Neural cell (in vitro differentiated cells): Measurements from ENCODE around the gene TUBB2A. TPM values are rescaled to one million over a fixed set of nuclear protein-coding genes. Genes with fewer than 3 reads are reported as not detected.

Experiments
- H2AFZ ChIP-seq: fragments of 200-600, 300-800 bp; sonication (generic), shearing (Covaris generic); 2 replicates; pipeline ENCODE4 v1.6.0; 2014; ENCODE audit warnings: low read depth, mild to moderate bottlenecking, antibody characterized with exemption, low read length, moderate library complexity
- H3F3A ChIP-seq: fragments of 200-600 bp; shearing (Covaris generic); 2 replicates; pipeline ENCODE4 v1.6.1; 2016; ENCODE audit warnings: mild to moderate bottlenecking, moderate library complexity, mixed read lengths, antibody characterized with exemption, low read length; ENCODE audit not compliant: insufficient read depth, poor library complexity, severe bottlenecking
- H3K27ac ChIP-seq: fragments of 200-600, 300-800 bp; sonication (generic), shearing (Covaris generic); 2 replicates; pipeline ENCODE4 v1.5.1; 2014; ENCODE audit warnings: mild to moderate bottlenecking, low read length, moderate library complexity
- H3K27me3 ChIP-seq: fragments of 300-800, 200-600 bp; sonication (generic), shearing (Covaris generic); 2 replicates; pipeline ENCODE4 v1.6.0; 2014; ENCODE audit warnings: mild to moderate bottlenecking, low read depth, low read length, moderate library complexity; ENCODE audit not compliant: insufficient read depth
- H3K36me3 ChIP-seq: fragments of 300-800, 200-600 bp; sonication (generic), shearing (Covaris generic); 2 replicates; pipeline ENCODE4 v1.5.1; 2014; ENCODE audit warnings: mild to moderate bottlenecking, antibody characterized with exemption, low read length, moderate library complexity; ENCODE audit not compliant: insufficient read depth
- H3K4me2 ChIP-seq: fragments of 300-800, 200-600 bp; sonication (generic), shearing (Covaris generic); 2 replicates; pipeline ENCODE4 v1.6.0; 2014; ENCODE audit warnings: mild to moderate bottlenecking, low read length
- H3K4me3 ChIP-seq: fragments of 300-800, 200-600 bp; sonication (generic), shearing (Covaris generic); 2 replicates; pipeline ENCODE4 v1.5.1; 2014; ENCODE audit warnings: mild to moderate bottlenecking, low read length, moderate library complexity
- H3K79me2 ChIP-seq: fragments of 200-600 bp; shearing (Covaris generic); replicated peaks from 2 replicates; pipeline ENCODE4 v1.6.0; 2014; ENCODE audit warnings: mild to moderate bottlenecking, low read length, moderate library complexity; ENCODE audit not compliant: insufficient read depth
- H3K9ac ChIP-seq: fragments of 300-800, 200-600 bp; sonication (generic), shearing (Covaris generic); 2 replicates; pipeline ENCODE4 v1.6.1; 2016; ENCODE audit warnings: mild to moderate bottlenecking, low read length, mixed read lengths
- H3K9me2 ChIP-seq: fragments of 200-600 bp; shearing (Covaris generic); 2 replicates; pipeline ENCODE4 v1.6.1; 2016; ENCODE audit warnings: mild to moderate bottlenecking, low read length, mixed read lengths; ENCODE audit not compliant: insufficient read depth
- H3K9me3 ChIP-seq: fragments of 200-600, 300-800 bp; sonication (generic), shearing (Covaris generic); 2 replicates; pipeline ENCODE4 v1.6.1; 2016; ENCODE audit warnings: mild to moderate bottlenecking, mixed run types, low read length, moderate library complexity, mixed read lengths
- H4K20me1 ChIP-seq: fragments of 200-600 bp; shearing (Covaris generic); 2 replicates; pipeline ENCODE4 v1.6.1; 2016; ENCODE audit warnings: mild to moderate bottlenecking, mixed run types; ENCODE audit not compliant: insufficient read depth
- CTCF ChIP-seq: fragments of 450-650 bp; IDR thresholded peaks from 2 replicates; pipeline ENCODE4 v1.5.1; 2014; ENCODE audit warnings: antibody characterized with exemption, mild to moderate bottlenecking, moderate library complexity; ENCODE audit not compliant: poor library complexity, severe bottlenecking
- EP300 ChIP-seq: fragments of 450-650 bp; conservative IDR thresholded peaks from 2 replicates; pipeline ENCODE4 v1.6.1; 2014; ENCODE audit warnings: antibody characterized with exemption, mild to moderate bottlenecking, moderate library complexity; ENCODE audit not compliant: poor library complexity, severe bottlenecking
- EZH2 ChIP-seq: fragments of 200-600, 300-800 bp; shearing (Covaris generic), sonication (generic); IDR thresholded peaks from 2 replicates; pipeline ENCODE4 v1.6.1; 2014; ENCODE audit warnings: antibody characterized with exemption, low read length, borderline replicate concordance, mild to moderate bottlenecking; ENCODE audit not compliant: insufficient read depth, poor library complexity, severe bottlenecking
- MXI1 ChIP-seq: fragments of 450-650 bp; conservative IDR thresholded peaks from 2 replicates; pipeline ENCODE4 v1.6.1; 2014; ENCODE audit warnings: antibody characterized with exemption, mild to moderate bottlenecking; ENCODE audit not compliant: poor library complexity, severe bottlenecking
- POLR2AphosphoS5 ChIP-seq: IDR thresholded peaks from 2 replicates; pipeline ENCODE4 v1.6.1; 2012
- RAD21 ChIP-seq: fragments of 450-650 bp; conservative IDR thresholded peaks from 2 replicates; pipeline ENCODE4 v1.6.1; 2014; ENCODE audit warnings: antibody characterized with exemption, mild to moderate bottlenecking, moderate library complexity
- REST ChIP-seq: IDR thresholded peaks from 2 replicates; pipeline ENCODE4 v1.6.1; 2012; ENCODE audit warnings: borderline replicate concordance
- SMC3 ChIP-seq: fragments of 450-650 bp; conservative IDR thresholded peaks from 2 replicates; pipeline ENCODE4 v1.6.1; 2014; ENCODE audit warnings: antibody characterized with exemption, mild to moderate bottlenecking, moderate library complexity; ENCODE audit not compliant: poor library complexity
- TAF1 ChIP-seq: IDR thresholded peaks from 2 replicates; pipeline ENCODE4 v1.6.1; 2012; ENCODE audit warnings: low read depth
- polyA minus RNA-seq: library from RNA; depleted of rRNA, polyadenylated mRNA; stranded (reverse); fragments of >200 nt; gene quantifications from 2 replicates; pipeline ENCODE4 v1.2.3, GENCODE V29; 2014
- polyA plus RNA-seq: library from polyadenylated mRNA; depleted of rRNA; stranded (reverse); fragments of >200 nt; gene quantifications from 2 replicates; pipeline ENCODE4 v1.2.3, GENCODE V29; 2014

TUBB2A gene
- polyA plus RNA-seq, result 1,088 and 1,361 TPM in 2 replicates
- polyA minus RNA-seq, result 668 and 697 TPM in 2 replicates

GRCh38 chr6:3157131-3157933, at the start of gene TUBB2A:
Gene TUBB2A, minus strand, starts transcription at chr6:3157544. Its CDS starts 81 bp downstream, at chr6:3157463.
- no peaks in the 10 kb centered on the region for H3K27me3 ChIP-seq
- H3K4me2 ChIP-seq, result peak within 1 kb of the TSS; percentile 73
- H3K9me3 ChIP-seq, result no peaks in the 10 kb centered on the region
- peak within 1 kb of the TSS; percentile 96 for H3K27ac ChIP-seq
- peak; percentile 78 for TF ChIP-seq MXI1
- TF ChIP-seq EZH2, result no peak
- TF ChIP-seq SMC3, result peak; percentile 86
- TF ChIP-seq RAD21, result peak; percentile 75
- TF ChIP-seq POLR2AphosphoS5, result peak; percentile 99
- TF ChIP-seq CTCF, result peak; percentile 88
- peak; percentile 83 for TF ChIP-seq TAF1
- peak; percentile 76 for TF ChIP-seq EP300
- TF ChIP-seq REST, result peak; percentile 77
- H4K20me1 ChIP-seq, result no peaks in the 10 kb centered on the region
- peaks cover 53% of the 10 kb centered on the region for H3K79me2 ChIP-seq
- H2AFZ ChIP-seq, result peak within 1 kb of the TSS; percentile 45
- peak within 1 kb of the TSS; percentile 94 for H3K4me3 ChIP-seq
- no peaks in the 10 kb centered on the region for H3K9me2 ChIP-seq
- H3K9ac ChIP-seq, result peak within 1 kb of the TSS; percentile 98
- H3F3A ChIP-seq, result peaks cover 3% of the 10 kb centered on the region
- peaks cover 11% of the 10 kb centered on the region for H3K36me3 ChIP-seq

GRCh38 chr6:3206339-3207015, 49.1 kb upstream of the TUBB2A start:
- H4K20me1 ChIP-seq, result no peaks in the 10 kb centered on the region
- no peak overlapping the region for H3K9ac ChIP-seq
- H3K27me3 ChIP-seq, result no peaks in the 10 kb centered on the region
- no peaks in the 10 kb centered on the region for H3F3A ChIP-seq
- H3K36me3 ChIP-seq, result no peaks in the 10 kb centered on the region
- H3K9me3 ChIP-seq, result no peaks in the 10 kb centered on the region
- no peak overlapping the region for H3K4me3 ChIP-seq
- no peaks in the 10 kb centered on the region for H3K79me2 ChIP-seq
- no peak overlapping the region for H3K4me2 ChIP-seq
- no peak overlapping the region for H2AFZ ChIP-seq
- H3K27ac ChIP-seq, result no peak overlapping the region
- no peak for TF ChIP-seq MXI1
- no peak for TF ChIP-seq CTCF
- no peak for TF ChIP-seq RAD21
- TF ChIP-seq EZH2, result no peak
- no peak for TF ChIP-seq POLR2AphosphoS5
- TF ChIP-seq REST, result no peak
- TF ChIP-seq TAF1, result no peak
- no peak for TF ChIP-seq EP300
- TF ChIP-seq SMC3, result no peak
- no peaks in the 10 kb centered on the region for H3K9me2 ChIP-seq
